RWPE2 (cell line): Measurements from ENCODE around the gene FRAS1.

Experiments used
- ATAC-seq: fragments of 200-7000 bp; cut with Tn5 transposase; 3 replicates; pipeline ENCODE4 v1.9.1; 2021; ENCODE audit warnings: low read depth
- DNase-seq: peaks from one replicate; pipeline ENCODE4 v3.0.0-alpha.2; 2020; ENCODE audit warnings: low spot score
- H3K27ac ChIP-seq: fragments of 450-650 bp; 2 replicates; pipeline ENCODE4 v1.5.1; 2017; ENCODE audit warnings: mild to moderate bottlenecking; ENCODE audit not compliant: poor library complexity, severe bottlenecking
- H3K27me3 ChIP-seq: fragments of 250-450 bp; sonication (Bioruptor Pico); 2 replicates; pipeline ENCODE4 v1.5.1; 2021; ENCODE audit warnings: mild to moderate bottlenecking, moderate library complexity; ENCODE audit not compliant: insufficient read depth, poor library complexity, severe bottlenecking
- H3K36me3 ChIP-seq: fragments of 250-450 bp; sonication (Bioruptor Pico); 2 replicates; pipeline ENCODE4 v1.5.1; 2020; ENCODE audit warnings: low read depth, mild to moderate bottlenecking, moderate library complexity
- H3K4me1 ChIP-seq: fragments of 250-450 bp; sonication (Bioruptor Pico); 2 replicates; pipeline ENCODE4 v1.5.1; 2021; ENCODE audit warnings: mild to moderate bottlenecking, moderate library complexity; ENCODE audit not compliant: insufficient read depth, poor library complexity, severe bottlenecking
- H3K4me3 ChIP-seq: fragments of 250-450 bp; sonication (Bioruptor Pico); 2 replicates; pipeline ENCODE4 v1.5.1; 2021; ENCODE audit warnings: mild to moderate bottlenecking, moderate library complexity; ENCODE audit not compliant: severe bottlenecking
- H3K9me3 ChIP-seq: fragments of 250-450 bp; sonication (Bioruptor Pico); 2 replicates; pipeline ENCODE4 v1.5.1; 2021; ENCODE audit warnings: mild to moderate bottlenecking, moderate library complexity; ENCODE audit not compliant: severe bottlenecking
- TF ChIP-seq, protein P1 (sequence below): fragments of 450-650 bp; IDR thresholded peaks from one replicate; pipeline ENCODE4 v1.5.1; 2017; ENCODE audit warnings: mild to moderate bottlenecking, moderate library complexity; ENCODE audit not compliant: poor library complexity, severe bottlenecking

Gene FRAS1

GRCh38 chr4:78222575-78223186 lies 165.6 kb downstream of the FRAS1 start:
- no peak for ATAC-seq
- Histone ChIP-seq H3K4me3 (no peak overlapping the region), H3K27me3 (no peaks in the 10 kb centered on the region), H3K36me3 (no peaks in the 10 kb centered on the region), H3K9me3 (peaks cover 3% of the 10 kb centered on the region), H3K27ac (no peak overlapping the region), H3K4me1 (no peaks in the 10 kb centered on the region)
- DNase-seq: no peak
- TF ChIP-seq, protein P1, sequence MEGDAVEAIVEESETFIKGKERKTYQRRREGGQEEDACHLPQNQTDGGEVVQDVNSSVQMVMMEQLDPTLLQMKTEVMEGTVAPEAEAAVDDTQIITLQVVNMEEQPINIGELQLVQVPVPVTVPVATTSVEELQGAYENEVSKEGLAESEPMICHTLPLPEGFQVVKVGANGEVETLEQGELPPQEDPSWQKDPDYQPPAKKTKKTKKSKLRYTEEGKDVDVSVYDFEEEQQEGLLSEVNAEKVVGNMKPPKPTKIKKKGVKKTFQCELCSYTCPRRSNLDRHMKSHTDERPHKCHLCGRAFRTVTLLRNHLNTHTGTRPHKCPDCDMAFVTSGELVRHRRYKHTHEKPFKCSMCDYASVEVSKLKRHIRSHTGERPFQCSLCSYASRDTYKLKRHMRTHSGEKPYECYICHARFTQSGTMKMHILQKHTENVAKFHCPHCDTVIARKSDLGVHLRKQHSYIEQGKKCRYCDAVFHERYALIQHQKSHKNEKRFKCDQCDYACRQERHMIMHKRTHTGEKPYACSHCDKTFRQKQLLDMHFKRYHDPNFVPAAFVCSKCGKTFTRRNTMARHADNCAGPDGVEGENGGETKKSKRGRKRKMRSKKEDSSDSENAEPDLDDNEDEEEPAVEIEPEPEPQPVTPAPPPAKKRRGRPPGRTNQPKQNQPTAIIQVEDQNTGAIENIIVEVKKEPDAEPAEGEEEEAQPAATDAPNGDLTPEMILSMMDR: no peak

- Histone ChIP-seq H3K9me3 (peaks cover 3% of the 10 kb centered on the region), H3K4me3 (no peak overlapping the region), H3K27ac (no peak overlapping the region), H3K36me3 (no peaks in the 10 kb centered on the region), H3K27me3 (no peaks in the 10 kb centered on the region), H3K4me1 (no peaks in the 10 kb centered on the region)
- DNase-seq (no peak), ATAC-seq (no peak)
- TF ChIP-seq, protein P1: no peak
Measured at GRCh38 chr4:78225236-78225635, 168.1 kb downstream of the FRAS1 start.

GRCh38 chr4:78226279-78226678 lies 169.2 kb downstream of the FRAS1 start:
- H3K9me3 ChIP-seq: peaks cover 3% of the 10 kb centered on the region
- TF ChIP-seq, protein P1: no peak
- no peaks in the 10 kb centered on the region for H3K36me3 ChIP-seq
- H3K4me3 ChIP-seq: no peak overlapping the region
- H3K4me1 ChIP-seq: no peaks in the 10 kb centered on the region
- H3K27ac ChIP-seq: no peak overlapping the region
- no peaks in the 10 kb centered on the region for H3K27me3 ChIP-seq
- DNase-seq (no peak), ATAC-seq (no peak)

DNA sequence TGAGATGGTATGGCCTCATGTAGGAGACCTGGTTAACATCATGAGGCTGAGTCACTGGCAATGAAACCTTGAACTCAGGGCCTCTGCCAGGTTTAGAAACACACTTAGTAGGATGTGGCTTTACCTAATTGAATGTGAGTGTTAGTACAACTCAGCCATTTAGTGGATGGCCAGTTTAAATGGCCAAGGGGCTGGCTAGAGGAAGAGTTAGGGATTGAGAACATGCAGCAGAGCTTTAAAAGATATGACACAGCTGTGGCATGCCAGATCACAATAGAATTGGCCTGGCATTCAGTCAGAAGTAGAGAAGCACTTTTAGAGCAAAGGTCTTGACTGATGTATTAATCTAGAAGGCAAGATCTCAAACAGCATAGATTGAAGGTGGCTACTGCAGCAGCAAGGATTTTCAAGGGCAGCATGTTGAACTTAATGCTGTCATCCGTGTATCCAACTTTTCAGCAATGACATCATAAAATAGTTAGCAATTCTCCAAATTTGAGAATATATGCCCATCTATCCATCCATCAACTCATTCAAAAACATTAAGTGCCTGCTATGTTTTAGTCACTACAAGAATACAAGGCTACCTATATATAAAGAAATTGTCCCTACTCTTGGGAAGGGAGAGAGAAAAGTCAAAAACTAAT lies 170.4 kb downstream of the FRAS1 start:
- Histone ChIP-seq H3K9me3 (peaks cover 3% of the 10 kb centered on the region), H3K4me3 (no peak overlapping the region), H3K36me3 (no peaks in the 10 kb centered on the region), H3K4me1 (no peaks in the 10 kb centered on the region), H3K27me3 (no peaks in the 10 kb centered on the region), H3K27ac (no peak overlapping the region)
- DNase-seq (no peak), ATAC-seq (no peak)
- TF ChIP-seq, protein P1: no peak

GRCh38 chr4:78235800-78236199 lies 178.7 kb downstream of the FRAS1 start:
- no peak for DNase-seq
- TF ChIP-seq, protein P1: no peak
- no peaks in the 10 kb centered on the region for H3K9me3 ChIP-seq
- H3K4me1 ChIP-seq: no peaks in the 10 kb centered on the region
- ATAC-seq: no peak
- H3K27ac ChIP-seq: no peak overlapping the region
- H3K36me3 ChIP-seq: no peaks in the 10 kb centered on the region
- no peaks in the 10 kb centered on the region for H3K27me3 ChIP-seq
- H3K4me3 ChIP-seq: no peak overlapping the region
